H1 (cell line): ENCODE measurements around the gene TMA7. TPM values are rescaled to one million over a fixed set of nuclear protein-coding genes. Genes with fewer than 3 reads are reported as not detected.

Source experiments
- CHD7 ChIP-seq: fragments of 300-600 bp; sonication (generic); IDR thresholded peaks from 2 replicates; pipeline ENCODE4 v1.7.1; 2012; ENCODE audit warnings: low read length, moderate library complexity, mild to moderate bottlenecking, inconsistent platforms; ENCODE audit not compliant: insufficient replicate concordance
- CREB1 ChIP-seq: IDR thresholded peaks from 2 replicates; pipeline ENCODE4 v1.6.1; 2012; ENCODE audit warnings: inconsistent platforms
- MAX ChIP-seq: IDR thresholded peaks from 2 replicates; pipeline ENCODE4 v1.6.1; 2012; ENCODE audit warnings: inconsistent platforms
- POLR2A ChIP-seq, 2 experiments: IDR thresholded peaks; 1 replicate in 1 of 2; 2 replicates in 1 of 2; pipeline ENCODE4 v1.6.1; 2011; ENCODE audit warnings: low read depth in 2 of 2, low read length in 2 of 2, mild to moderate bottlenecking in 2 of 2; ENCODE audit errors: control extremely low read depth in 1 of 2
- polyA plus RNA-seq, 7 experiments: library from polyadenylated mRNA; depleted of rRNA in 3 of 7; stranded (reverse) in 5 of 7; unstranded in 2 of 7; fragments of >200 nt in 5 of 7; fragments of 200-250 nt in 2 of 7; gene quantifications; 1 replicate in 5 of 7; 2 replicates in 1 of 7; 4 replicates in 1 of 7; pipeline versions ENCODE4 v1.2.1 to v1.2.3, GENCODE V29; 2011 to 2013; ENCODE audit warnings: missing spikeins in 2 of 7, mixed read lengths in 2 of 7
- total RNA-seq: library from RNA; stranded (reverse); fragmentation: NEBNext Ultra II Directional; extraction: Animal tissue kit (Norgen Biotek cat#: 25700); gene quantifications from 2 replicates; pipeline ENCODE4 v1.2.1, GENCODE V29; 2021

TMA7 gene
- total and polyA plus RNA-seq, 2 of the 8 experiments (the other 6 are each of a cell fraction or from before 2014, with no cell fraction given), result 138 to 305 TPM

- TF ChIP-seq MAX, result no peak
- TF ChIP-seq POLR2A (IDR thresholded peaks at IDR 0.05; ENCODE audit: control extremely low read depth in 1 of 2, low read depth in 2 of 2, low read length in 2 of 2), result no peak
- TF ChIP-seq CREB1, result no peak
- no peak for TF ChIP-seq CHD7
These were observed 8.6 kb upstream of the TMA7 start (continued) for GRCh38 chr3:48431224-48432029.
